Upper lobe of right lung (tissue), 1 donor: ENCODE results near the gene KCNJ3. TPM values are rescaled to one million over a fixed set of nuclear protein-coding genes. Genes with fewer than 3 reads are reported as not detected.
"Not testable (repeated sequence)": the region's sequence is repeated elsewhere in the genome, so short reads cannot be mapped to it uniquely, and the experiment has no call there.

ENCODE experiments used
- ATAC-seq: fragments of 200-7000 bp; cut with Tn5 transposase; one replicate; pipeline ENCODE4 v1.9.1; 2020; ENCODE audit warnings: mild to moderate bottlenecking, moderate library complexity
- DNase-seq: peaks from one replicate; pipeline ENCODE4 v3.0.0-alpha.2; 2020
- H3K27ac ChIP-seq: fragments of 200-600 bp; one replicate; pipeline ENCODE4 v1.8.0; 2022
- H3K27me3 ChIP-seq: fragments of 200-600 bp; one replicate; pipeline ENCODE4 v1.8.0; 2022; ENCODE audit warnings: mild to moderate bottlenecking
- H3K36me3 ChIP-seq: fragments of 200-600 bp; one replicate; pipeline ENCODE4 v1.8.0; 2022
- H3K4me1 ChIP-seq: fragments of 200-600 bp; one replicate; pipeline ENCODE4 v1.8.0; 2022
- H3K4me3 ChIP-seq: fragments of 200-600 bp; one replicate; pipeline ENCODE4 v1.8.0; 2022; ENCODE audit warnings: mild to moderate bottlenecking
- H3K9me3 ChIP-seq: fragments of 200-600 bp; one replicate; pipeline ENCODE4 v1.8.0; 2022
- CTCF ChIP-seq: fragments of 200-600 bp; IDR thresholded peaks from one replicate; pipeline ENCODE4 v1.8.0; 2022; ENCODE audit warnings: antibody characterized with exemption
- intact Hi-C: fragments of 100-400 bp; cut with DNase I; formaldehyde crosslinking; loops from one replicate; pipeline ENCODE4 v1.11.0; 2022
- total RNA-seq: library from RNA; stranded (reverse); fragmentation: NEBNext Ultra II Directional; extraction: Animal tissue kit (Norgen Biotek cat#: 25700); gene quantifications from one replicate; pipeline ENCODE4 v1.2.1, GENCODE V29; 2021
- donor health status: DM: no; HTN: yes; CAD: no; lungs with severe emphysema.

Gene KCNJ3
- total RNA-seq, 1 donor from 2014 or later, result not detected

- DNase-seq, result no peak
- no peak for TF ChIP-seq CTCF
- Histone ChIP-seq H3K4me3 (no peak overlapping the region), H3K4me1 (no peaks in the 10 kb centered on the region), H3K9me3 (no peaks in the 10 kb centered on the region), H3K27me3 (no peaks in the 10 kb centered on the region), H3K27ac (no peak overlapping the region), H3K36me3 (no peaks in the 10 kb centered on the region)
- intact Hi-C loops, result no loop called here
- no peak for ATAC-seq
These were observed 146.0 kb downstream of the KCNJ3 start for GRCh38 chr2:154844513-154844912.

- Histone ChIP-seq H3K4me3 (no peak overlapping the region), H3K9me3 (no peaks in the 10 kb centered on the region), H3K27me3 (no peaks in the 10 kb centered on the region), H3K27ac (no peak overlapping the region), H3K4me1 (no peaks in the 10 kb centered on the region), H3K36me3 (no peaks in the 10 kb centered on the region)
- DNase-seq (no peak), ATAC-seq (no peak)
- intact Hi-C loops, result no loop called here
- no peak for TF ChIP-seq CTCF
These were observed 148.3 kb downstream of the KCNJ3 start for GRCh38 chr2:154846842-154847241.

- intact Hi-C loops, result no loop called here
- no peak for TF ChIP-seq CTCF
- H3K4me3 ChIP-seq, result no peak overlapping the region
- H3K9me3 ChIP-seq, result no peaks in the 10 kb centered on the region
- H3K27ac ChIP-seq, result no peak overlapping the region
- H3K4me1 ChIP-seq, result no peaks in the 10 kb centered on the region
- DNase-seq, result no peak
- no peaks in the 10 kb centered on the region for H3K36me3 ChIP-seq
- ATAC-seq, result no peak
- no peaks in the 10 kb centered on the region for H3K27me3 ChIP-seq
These were observed 151.0 kb downstream of the KCNJ3 start for GRCh38 chr2:154849482-154849881.

GRCh38 chr2:154850532-154850931 is 152.0 kb downstream of the KCNJ3 start:
- H3K36me3 ChIP-seq, result no peaks in the 10 kb centered on the region
- H3K27ac ChIP-seq, result no peak overlapping the region
- no peak for DNase-seq
- intact Hi-C loops, result no loop called here
- TF ChIP-seq CTCF, result no peak
- H3K4me1 ChIP-seq, result no peaks in the 10 kb centered on the region
- H3K9me3 ChIP-seq, result no peaks in the 10 kb centered on the region
- ATAC-seq, result no peak
- H3K27me3 ChIP-seq, result no peaks in the 10 kb centered on the region
- no peak overlapping the region for H3K4me3 ChIP-seq

GRCh38 chr2:154855138-154855537 is 156.6 kb downstream of the KCNJ3 start:
- H3K27me3 ChIP-seq, result no peaks in the 10 kb centered on the region
- DNase-seq (no peak), ATAC-seq (no peak)
- H3K9me3 ChIP-seq, result no peaks in the 10 kb centered on the region
- H3K4me1 ChIP-seq, result no peaks in the 10 kb centered on the region
- intact Hi-C loops, result no loop called here
- H3K27ac ChIP-seq, result no peak overlapping the region
- H3K36me3 ChIP-seq, result no peaks in the 10 kb centered on the region
- H3K4me3 ChIP-seq, result no peak overlapping the region
- TF ChIP-seq CTCF, result no peak

- H3K4me1 ChIP-seq, ATAC-seq, H3K27ac ChIP-seq, H3K4me3 ChIP-seq, H3K27me3 ChIP-seq, H3K36me3 ChIP-seq, intact Hi-C loops, H3K9me3 ChIP-seq, DNase-seq: not testable (repeated sequence)
These were observed 168.7 kb downstream of the KCNJ3 start for GRCh38 chr2:154867151-154867550.
